T47D (cell line): ENCODE results near the gene MIS12.

Source experiments
- DNase-seq, 2 experiments: peaks; one replicate each; pipeline versions ENCODE4 v3.0.0 to v3.0.0-alpha.2; 2011 to 2012; ENCODE audit warnings: low read depth in 1 of 2, low spot score in 1 of 2
- JUND ChIP-seq: IDR thresholded peaks from 2 replicates; pipeline ENCODE4 v1.6.1; 2012; ENCODE audit warnings: low read depth
- in situ Hi-C: cut with HindIII; loops from 2 replicates; pipeline ENCODE4 v1.10.0; 2016; ENCODE audit warnings: low sequenced_read_pairs, low pct_unique_long_range_greater_than_20kb

The MIS12 gene

GRCh38 chr17:5486206-5487124, at the start of gene MIS12:
Gene MIS12, plus strand, starts transcription at chr17:5486566. Its CDS starts 2,297 bp downstream, at chr17:5488863.
- peak; percentile 97 to 99 for DNase-seq
- no peak for TF ChIP-seq JUND
- in situ Hi-C loops: no loop called here

- in situ Hi-C loops: no loop called here
- no peak for DNase-seq
- no peak for TF ChIP-seq JUND
These were observed 48.5 kb upstream of the MIS12 start for GRCh38 chr17:5437721-5438317.

- in situ Hi-C loops: no loop called here
- peak; percentile 81 to 94 for DNase-seq
- no peak for TF ChIP-seq JUND
These were observed 47.5 kb upstream of the MIS12 start, which contains the start of gene C1QBP for GRCh38 chr17:5438716-5439445. Gene C1QBP, minus strand, starts transcription at chr17:5439155. Its CDS starts 82 bp downstream, at chr17:5439073.

- TF ChIP-seq JUND: no peak
- no peak for DNase-seq
- in situ Hi-C loops: no loop called here
These were observed 47.0 kb upstream of the MIS12 start for GRCh38 chr17:5439446-5439764.

- no peak for TF ChIP-seq JUND
- DNase-seq: no peak
- in situ Hi-C loops: no loop called here
These were observed 42.6 kb upstream of the MIS12 start for GRCh38 chr17:5443728-5444127.

GRCh38 chr17:5444209-5444608, 42.2 kb upstream of the MIS12 start:
- TF ChIP-seq JUND: no peak
- no peak for DNase-seq
- in situ Hi-C loops: no loop called here

- TF ChIP-seq JUND: no peak
- in situ Hi-C loops: no loop called here
- no peak for DNase-seq
These were observed 39.6 kb upstream of the MIS12 start for GRCh38 chr17:5446786-5447185.

- TF ChIP-seq JUND: no peak
- in situ Hi-C loops: no loop called here
- DNase-seq: no peak
These were observed 21.5 kb upstream of the MIS12 start for GRCh38 chr17:5464717-5465507.

- in situ Hi-C loops: no loop called here
- no peak for DNase-seq
- no peak for TF ChIP-seq JUND
These were observed 20.1 kb upstream of the MIS12 start for GRCh38 chr17:5466295-5466694.

GRCh38 chr17:5467416-5467815, 18.9 kb upstream of the MIS12 start:
- TF ChIP-seq JUND: no peak
- in situ Hi-C loops: no loop called here
- DNase-seq: no peak

GRCh38 chr17:5468075-5468473, 18.3 kb upstream of the MIS12 start:
- no peak for DNase-seq
- TF ChIP-seq JUND: no peak
- in situ Hi-C loops: no loop called here

- TF ChIP-seq JUND: no peak
- DNase-seq: peak in 1 of 2 experiments; percentile 10
- in situ Hi-C loops: no loop called here
These were observed 13.9 kb upstream of the MIS12 start for GRCh38 chr17:5472511-5472910.
